B cell (primary cell): Measurements from ENCODE around the gene NBAS. TPM values are rescaled to one million over a fixed set of nuclear protein-coding genes. Genes with fewer than 3 reads are reported as not detected.

Source experiments
- ATAC-seq: fragments of 200-7000 bp; cut with Tn5 transposase; one replicate; pipeline ENCODE4 v1.10.0; 2021; ENCODE audit warnings: low read depth, mild to moderate bottlenecking, moderate number of reproducible peaks, moderate library complexity
- CTCF ChIA-PET: fragments of 350-600 bp; sonication (Branson Sonifier 250); formaldehyde crosslinking; loops from one replicate; lab custom pipeline; 2021; ENCODE audit warnings: antibody characterized with exemption, inconsistent platforms; lab: Charles Lee
- POLR2A ChIA-PET: fragments of 350-600 bp; sonication (Branson Sonifier 250); formaldehyde crosslinking; loops from one replicate; lab custom pipeline; 2021; ENCODE audit warnings: antibody characterized with exemption; lab: Charles Lee
- DNase-seq: peaks from one replicate; pipeline ENCODE4 v3.0.0; 2013
- H2AFZ ChIP-seq: 2 replicates; pipeline ENCODE4 v1.6.1; 2012; ENCODE audit warnings: mild to moderate bottlenecking, low read depth, low read length; ENCODE audit not compliant: insufficient read depth, poor library complexity, severe bottlenecking
- H3K27ac ChIP-seq, 2 donors: 1 replicate in 1 of 2; 2 replicates in 1 of 2; pipeline ENCODE4 v1.5.1; 2012 to 2013; ENCODE audit warnings: low read length in 2 of 2, mild to moderate bottlenecking in 2 of 2, moderate library complexity in 1 of 2
- H3K27me3 ChIP-seq, 4 experiments: fragments of 200-600 bp in 1 of 4; sonication (generic) in 1 of 4; replicated peaks in 1 of 4; 1 replicate in 2 of 4; 2 replicates in 2 of 4; pipeline versions ENCODE4 v1.6.1 to v1.7.0; 2013 to 2016; ENCODE audit warnings: low read length in 3 of 4, mild to moderate bottlenecking in 2 of 4, mixed read lengths in 1 of 4, moderate library complexity in 1 of 4; ENCODE audit not compliant: insufficient read depth in 4 of 4, control insufficient read depth in 3 of 4; ENCODE audit errors: control extremely low read depth in 1 of 4
- H3K36me3 ChIP-seq, 2 experiments: replicated peaks in 1 of 2; 1 replicate in 1 of 2; 2 replicates in 1 of 2; pipeline versions ENCODE4 v1.6.1 to v1.7.1; 2013; ENCODE audit warnings: low read length in 1 of 2; ENCODE audit not compliant: insufficient read depth in 2 of 2, control insufficient read depth in 1 of 2; ENCODE audit errors: control extremely low read depth in 1 of 2, extremely low read depth in 1 of 2
- H3K4me1 ChIP-seq, 2 donors: fragments of 200-600 bp in 1 of 2; sonication (generic) in 1 of 2; 1 replicate in 1 of 2; 2 replicates in 1 of 2; pipeline versions ENCODE4 v1.5.1 to v1.6.1; 2013 to 2017; ENCODE audit warnings: low read length in 2 of 2; ENCODE audit not compliant: control insufficient read depth in 2 of 2, insufficient read depth in 2 of 2
- H3K4me2 ChIP-seq: replicated peaks from 2 replicates; pipeline ENCODE3; 2012; ENCODE audit warnings: mild to moderate bottlenecking, low read depth, low read length; ENCODE audit not compliant: poor library complexity, severe bottlenecking
- H3K4me3 ChIP-seq, 5 experiments: fragments of 200-600 bp in 1 of 5; sonication (generic) in 1 of 5; 1 replicate in 3 of 5; 2 replicates in 2 of 5; pipeline versions ENCODE4 v1.5.1 to v1.7.0; 2011 to 2016; ENCODE audit warnings: low read length in 4 of 5, mild to moderate bottlenecking in 4 of 5, low read depth in 2 of 5, control low read depth in 1 of 5, moderate library complexity in 1 of 5; ENCODE audit not compliant: insufficient read depth in 1 of 5; ENCODE audit errors: control extremely low read depth in 1 of 5, extremely low read depth in 1 of 5
- H3K79me2 ChIP-seq: fragments of 200-600 bp; sonication (generic); one replicate; pipeline ENCODE4 v1.6.0; 2016; ENCODE audit warnings: low read length; ENCODE audit not compliant: control insufficient read depth, insufficient read depth
- H3K9ac ChIP-seq: fragments of 200-600 bp; sonication (generic); 2 replicates; pipeline ENCODE4 v1.6.1; 2017; ENCODE audit warnings: mild to moderate bottlenecking, low read length, moderate library complexity
- H3K9me3 ChIP-seq, 3 donors: one replicate each; pipeline versions ENCODE4 v1.6.1 to v1.7.1; 2013; ENCODE audit warnings: low read length in 2 of 3; ENCODE audit not compliant: control insufficient read depth in 2 of 3, insufficient read depth in 1 of 3; ENCODE audit errors: control extremely low read depth in 1 of 3
- H4K20me1 ChIP-seq: 2 replicates; pipeline ENCODE4 v1.6.0; 2012; ENCODE audit warnings: mild to moderate bottlenecking, low read length; ENCODE audit not compliant: insufficient read depth, control insufficient read depth, poor library complexity, severe bottlenecking
- H3K27ac Mint-ChIP-seq: one replicate; pipeline ENCODE4 v1.8.0; 2021; ENCODE audit warnings: mixed read lengths
- H3K27me3 Mint-ChIP-seq: one replicate; pipeline ENCODE4 v1.8.0; 2021; ENCODE audit warnings: mixed read lengths
- H3K4me1 Mint-ChIP-seq: one replicate; pipeline ENCODE4 v1.8.0; 2021; ENCODE audit warnings: mixed read lengths
- H3K4me3 Mint-ChIP-seq: one replicate; pipeline ENCODE4 v1.8.0; 2021; ENCODE audit warnings: mixed read lengths
- H3K9me3 Mint-ChIP-seq: one replicate; pipeline ENCODE4 v1.8.0; 2022; ENCODE audit warnings: mixed read lengths; ENCODE audit not compliant: insufficient read depth
- EZH2 ChIP-seq: IDR thresholded peaks from 2 replicates; pipeline ENCODE4 v1.6.1; 2012; ENCODE audit warnings: borderline replicate concordance, low read depth, mild to moderate bottlenecking, moderate library complexity, low read length; ENCODE audit not compliant: insufficient read depth, poor library complexity, severe bottlenecking
- WGBS: methylation state at CpG from one replicate; pipeline ENCODE4 v1.1.5; 2013; ENCODE audit warnings: missing lambda C conversion rate; ENCODE audit not compliant: insufficient coverage; 5-methylcytosine and 5-hydroxymethylcytosine counted together
- intact Hi-C: fragments of 100-400 bp; cut with micrococcal nuclease; formaldehyde crosslinking; loops from one replicate; pipeline ENCODE4 v1.10.0; 2022
- polyA plus RNA-seq: library from polyadenylated mRNA; depleted of rRNA; stranded (reverse); fragments of >200 nt; gene quantifications from 2 replicates; pipeline ENCODE4 v1.2.3, GENCODE V29; 2012
- total RNA-seq, 2 donors: library from RNA; stranded (reverse); fragments of 120-200 nt in 1 of 2; gene quantifications; 1 replicate in 1 of 2; 2 replicates in 1 of 2; pipeline versions ENCODE4 v1.2.3 to v1.2.4, GENCODE V29; 2013 to 2022
- TF ChIP-seq, protein P1 (sequence below): fragments of 200-600 bp; IDR thresholded peaks from one replicate; pipeline ENCODE4 v1.8.0; 2022; ENCODE audit warnings: antibody characterized with exemption, mild to moderate bottlenecking

The NBAS gene
- total and polyA plus RNA-seq, 2 donors (not counting 1 experiment from before 2014, with no cell fraction given) = 10.6 to 37.3 TPM

GRCh38 chr2:15220603-15221002, 340.5 kb downstream of the NBAS start:
- no peak overlapping the region for H2AFZ ChIP-seq
- Mint-ChIP-seq H3K27ac (no peak overlapping the region), H3K4me3 (no peak overlapping the region), H3K9me3 (no peaks in the 10 kb centered on the region), H3K4me1 (no peaks in the 10 kb centered on the region), H3K27me3 (no peaks in the 10 kb centered on the region)
- no peak overlapping the region for H3K27ac ChIP-seq
- no peak overlapping the region for H3K4me3 ChIP-seq
- no peaks in the 10 kb centered on the region for H3K9me3 ChIP-seq
- no peaks in the 10 kb centered on the region for H3K27me3 ChIP-seq
- H3K4me1 ChIP-seq = no peaks in the 10 kb centered on the region
- no peak for ATAC-seq
- CTCF ChIA-PET = no interaction called here
- H3K9ac ChIP-seq = no peak overlapping the region
- no peaks in the 10 kb centered on the region for H4K20me1 ChIP-seq
- DNase-seq = no peak
- peaks cover 11 to 19% of the 10 kb centered on the region in 2 experiments for H3K36me3 ChIP-seq
- intact Hi-C loops = no loop called here
- POLR2A ChIA-PET = no interaction called here
- H3K79me2 ChIP-seq = no peaks in the 10 kb centered on the region
- no peak overlapping the region for H3K4me2 ChIP-seq
- TF ChIP-seq, protein P1, sequence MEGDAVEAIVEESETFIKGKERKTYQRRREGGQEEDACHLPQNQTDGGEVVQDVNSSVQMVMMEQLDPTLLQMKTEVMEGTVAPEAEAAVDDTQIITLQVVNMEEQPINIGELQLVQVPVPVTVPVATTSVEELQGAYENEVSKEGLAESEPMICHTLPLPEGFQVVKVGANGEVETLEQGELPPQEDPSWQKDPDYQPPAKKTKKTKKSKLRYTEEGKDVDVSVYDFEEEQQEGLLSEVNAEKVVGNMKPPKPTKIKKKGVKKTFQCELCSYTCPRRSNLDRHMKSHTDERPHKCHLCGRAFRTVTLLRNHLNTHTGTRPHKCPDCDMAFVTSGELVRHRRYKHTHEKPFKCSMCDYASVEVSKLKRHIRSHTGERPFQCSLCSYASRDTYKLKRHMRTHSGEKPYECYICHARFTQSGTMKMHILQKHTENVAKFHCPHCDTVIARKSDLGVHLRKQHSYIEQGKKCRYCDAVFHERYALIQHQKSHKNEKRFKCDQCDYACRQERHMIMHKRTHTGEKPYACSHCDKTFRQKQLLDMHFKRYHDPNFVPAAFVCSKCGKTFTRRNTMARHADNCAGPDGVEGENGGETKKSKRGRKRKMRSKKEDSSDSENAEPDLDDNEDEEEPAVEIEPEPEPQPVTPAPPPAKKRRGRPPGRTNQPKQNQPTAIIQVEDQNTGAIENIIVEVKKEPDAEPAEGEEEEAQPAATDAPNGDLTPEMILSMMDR = no peak
- TF ChIP-seq EZH2 = no peak

GRCh38 chr2:15218423-15219086, 342.6 kb downstream of the NBAS start:
- Histone ChIP-seq H3K4me2 (no peak overlapping the region), H3K36me3 (peaks cover 8 to 22% of the 10 kb centered on the region in 2 experiments), H3K27ac (no peak overlapping the region), H3K4me1 (no peaks in the 10 kb centered on the region), H3K4me3 (no peak overlapping the region), H3K9ac (no peak overlapping the region), H3K27me3 (no peaks in the 10 kb centered on the region), H3K9me3 (no peaks in the 10 kb centered on the region), H2AFZ (no peak overlapping the region), H3K79me2 (no peaks in the 10 kb centered on the region), H4K20me1 (no peaks in the 10 kb centered on the region)
- Mint-ChIP-seq H3K27me3 (no peaks in the 10 kb centered on the region), H3K27ac (no peak overlapping the region), H3K9me3 (no peaks in the 10 kb centered on the region), H3K4me3 (no peak overlapping the region), H3K4me1 (no peaks in the 10 kb centered on the region)
- ATAC-seq = no peak
- WGBS = 95% methylated on average over 7 of the region's 17 CpGs
- CTCF ChIA-PET = no interaction called here
- TF ChIP-seq, protein P1 = no peak
- POLR2A ChIA-PET = no interaction called here
- intact Hi-C loops = no loop called here
- DNase-seq = no peak
